Tibial nerve (tissue), 4 donors: ENCODE measurements around the gene NPB. TPM values are rescaled to one million over a fixed set of nuclear protein-coding genes. Genes with fewer than 3 reads are reported as not detected.

Source experiments
- DNase-seq, 2 donors: peaks; one replicate each; pipeline ENCODE4 v3.0.0-alpha.2; 2019; ENCODE audit warnings: low spot score in 2 of 2
- H3K27ac ChIP-seq, 4 donors: fragments of 200-600 bp; sonication (generic) in 3 of 4; one replicate each; pipeline ENCODE4 v1.5.1; 2017 to 2019; ENCODE audit warnings: mild to moderate bottlenecking in 1 of 4
- H3K27me3 ChIP-seq, 2 donors: fragments of 200-600 bp; sonication (generic) in 1 of 2; one replicate each; pipeline versions ENCODE4 v1.5.1 to v1.6.0; 2017 to 2019
- H3K36me3 ChIP-seq, 3 donors: fragments of 200-600 bp; sonication (generic); one replicate each; pipeline ENCODE4 v1.5.1; 2018 to 2019
- H3K4me1 ChIP-seq, 4 donors: fragments of 200-600 bp; sonication (generic) in 3 of 4; one replicate each; pipeline ENCODE4 v1.5.1; 2017 to 2019
- H3K4me3 ChIP-seq, 4 donors: fragments of 200-600 bp; sonication (generic) in 3 of 4; one replicate each; pipeline ENCODE4 v1.5.1; 2017 to 2019; ENCODE audit warnings: mild to moderate bottlenecking in 1 of 4, moderate library complexity in 1 of 4
- H3K9me3 ChIP-seq, 4 donors: fragments of 200-600 bp; sonication (generic) in 3 of 4; one replicate each; pipeline ENCODE4 v1.5.1; 2017 to 2019
- EP300 ChIP-seq, 2 donors: sonication (generic); formaldehyde crosslinking; IDR thresholded peaks; one replicate each; pipeline ENCODE4 v1.6.1; 2017; ENCODE audit warnings: antibody characterized with exemption in 2 of 2, mild to moderate bottlenecking in 1 of 2
- POLR2A ChIP-seq, 2 donors: fragments of 450-650 bp; IDR thresholded peaks; one replicate each; pipeline ENCODE4 v1.6.1; 2017; ENCODE audit warnings: antibody characterized with exemption in 2 of 2, mild to moderate bottlenecking in 2 of 2, moderate library complexity in 2 of 2
- WGBS, 2 donors: methylation state at CpG; one replicate each; pipeline ENCODE4 v1.1.5; 2018; 5-methylcytosine and 5-hydroxymethylcytosine counted together
- total RNA-seq, 4 donors: library from RNA; depleted of rRNA; stranded (reverse); fragments of >200 nt; gene quantifications; one replicate each; pipeline ENCODE4 v1.1.0, GENCODE V29; 2016
- TF ChIP-seq, protein P1 (sequence below), 5 experiments: fragments of 200-600 bp in 3 of 5; fragments of 450-650 bp in 2 of 5; sonication (generic) in 3 of 5; IDR thresholded peaks; one replicate each; pipeline ENCODE4 v1.5.1; 2016 to 2019; ENCODE audit warnings: antibody characterized with exemption in 5 of 5, mild to moderate bottlenecking in 3 of 5, moderate library complexity in 2 of 5

The NPB gene
- total RNA-seq, 4 donors from 2014 or later, result 4.2 to 8.7 (median 5.4) TPM; not detected in 1

DNA sequence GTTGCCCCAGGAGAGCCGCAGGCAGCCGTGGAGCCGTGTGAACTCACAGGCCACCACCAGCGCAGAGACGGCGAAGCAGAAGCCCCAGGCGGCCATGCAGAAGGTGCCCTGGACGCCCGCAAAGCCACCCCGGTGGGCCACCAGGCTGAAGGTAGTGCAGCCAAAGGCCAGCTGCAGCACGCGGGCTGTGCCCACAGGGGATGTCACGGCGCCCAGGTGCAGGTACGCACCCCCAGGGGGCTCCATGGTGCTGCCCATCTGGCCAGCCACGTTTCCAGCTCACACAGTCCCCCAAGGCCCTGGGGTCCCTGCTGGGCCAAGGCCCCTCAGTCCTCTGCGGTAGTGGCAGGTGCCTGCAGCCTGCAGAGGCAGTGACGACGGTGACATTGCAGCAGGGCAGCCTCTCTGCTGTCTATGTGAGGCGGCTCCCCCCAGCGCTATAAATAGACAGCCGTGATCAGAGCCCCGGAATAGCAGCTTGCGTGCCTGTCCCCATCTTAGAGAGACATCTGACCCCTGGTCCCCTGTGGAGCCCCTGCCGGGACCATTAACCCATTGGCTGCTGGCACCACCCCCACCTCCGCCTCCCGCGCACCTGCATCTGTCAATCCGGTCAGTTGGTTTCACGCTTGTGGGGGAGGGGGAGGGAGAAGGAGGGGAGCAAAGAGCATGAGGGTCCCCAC is 39.6 kb downstream of the NPB start:
- WGBS, 2 donors, result 9 to 59% methylated on average over 14 to 23 of the region's 30 CpGs
- H3K4me1 ChIP-seq, result peaks cover 0 to 35% (median 4%) of the 10 kb centered on the region in 4 donors
- no peaks in the 10 kb centered on the region for H3K9me3 ChIP-seq
- H3K27me3 ChIP-seq, result peaks cover 0 to 61% of the 10 kb centered on the region in 2 donors
- H3K36me3 ChIP-seq, result no peaks in the 10 kb centered on the region
- TF ChIP-seq POLR2A (IDR thresholded peaks at IDR 0.05) (no peak), EP300 (IDR thresholded peaks at IDR 0.05) (no peak)
- TF ChIP-seq, protein P1, sequence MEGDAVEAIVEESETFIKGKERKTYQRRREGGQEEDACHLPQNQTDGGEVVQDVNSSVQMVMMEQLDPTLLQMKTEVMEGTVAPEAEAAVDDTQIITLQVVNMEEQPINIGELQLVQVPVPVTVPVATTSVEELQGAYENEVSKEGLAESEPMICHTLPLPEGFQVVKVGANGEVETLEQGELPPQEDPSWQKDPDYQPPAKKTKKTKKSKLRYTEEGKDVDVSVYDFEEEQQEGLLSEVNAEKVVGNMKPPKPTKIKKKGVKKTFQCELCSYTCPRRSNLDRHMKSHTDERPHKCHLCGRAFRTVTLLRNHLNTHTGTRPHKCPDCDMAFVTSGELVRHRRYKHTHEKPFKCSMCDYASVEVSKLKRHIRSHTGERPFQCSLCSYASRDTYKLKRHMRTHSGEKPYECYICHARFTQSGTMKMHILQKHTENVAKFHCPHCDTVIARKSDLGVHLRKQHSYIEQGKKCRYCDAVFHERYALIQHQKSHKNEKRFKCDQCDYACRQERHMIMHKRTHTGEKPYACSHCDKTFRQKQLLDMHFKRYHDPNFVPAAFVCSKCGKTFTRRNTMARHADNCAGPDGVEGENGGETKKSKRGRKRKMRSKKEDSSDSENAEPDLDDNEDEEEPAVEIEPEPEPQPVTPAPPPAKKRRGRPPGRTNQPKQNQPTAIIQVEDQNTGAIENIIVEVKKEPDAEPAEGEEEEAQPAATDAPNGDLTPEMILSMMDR (IDR thresholded peaks at IDR 0.05), result no peak
- no peak overlapping the region for H3K4me3 ChIP-seq
- no peak for DNase-seq
- no peak overlapping the region for H3K27ac ChIP-seq

DNA sequence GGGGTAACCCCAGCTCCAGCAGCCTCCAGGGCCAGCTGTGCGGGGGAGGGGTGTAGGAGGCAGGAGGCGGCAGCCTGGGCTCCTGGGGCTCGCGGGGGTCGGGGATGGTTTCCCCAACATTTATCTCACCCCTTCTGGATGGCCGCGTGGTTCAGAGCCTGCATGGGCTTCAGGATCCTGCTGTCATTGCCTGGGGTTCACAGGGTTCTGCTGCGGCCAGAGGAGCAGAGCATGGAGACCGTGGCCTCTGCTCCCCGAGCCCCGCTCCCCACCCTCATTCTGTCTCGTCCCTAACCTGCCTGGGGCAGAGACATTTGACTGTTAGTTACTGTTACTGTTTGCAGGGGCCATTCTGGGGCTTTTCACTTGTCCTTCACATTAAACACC is 40.1 kb downstream of the NPB start:
- DNase-seq, result no peak
- H3K27me3 ChIP-seq, result peaks cover 0 to 57% of the 10 kb centered on the region in 2 donors
- 39 to 48% methylated on average over 11 of the region's 12 CpGs for WGBS, 2 donors
- no peaks in the 10 kb centered on the region for H3K9me3 ChIP-seq
- no peak overlapping the region for H3K27ac ChIP-seq
- H3K4me3 ChIP-seq, result no peak overlapping the region
- H3K36me3 ChIP-seq, result no peaks in the 10 kb centered on the region
- peaks cover 0 to 30% (median 0%) of the 10 kb centered on the region in 4 donors for H3K4me1 ChIP-seq
- TF ChIP-seq, protein P1 (IDR thresholded peaks at IDR 0.05), result no peak
- TF ChIP-seq POLR2A (IDR thresholded peaks at IDR 0.05), result no peak
- no peak for TF ChIP-seq EP300 (IDR thresholded peaks at IDR 0.05)

DNA sequence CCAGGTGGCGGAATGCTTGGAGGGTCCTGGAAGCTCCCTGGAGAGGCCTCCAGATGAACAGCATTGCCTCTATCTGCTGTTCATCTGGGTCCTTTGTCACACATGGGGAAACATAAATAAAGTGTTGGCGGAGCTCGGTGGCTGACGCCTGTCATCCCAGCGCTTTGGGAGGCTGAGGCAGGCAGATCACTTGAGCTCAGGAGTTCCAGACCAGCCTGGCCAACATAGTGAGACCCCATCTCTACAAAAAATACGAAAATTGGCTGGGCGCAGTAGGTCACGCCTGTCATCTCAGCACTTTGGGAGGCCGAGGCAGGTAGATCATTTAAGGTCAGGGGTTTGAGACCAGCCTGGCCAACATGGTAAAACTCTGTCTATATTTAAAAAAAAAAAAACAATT is 42.8 kb downstream of the NPB start:
- H3K4me3 ChIP-seq, result no peak overlapping the region
- no peaks in the 10 kb centered on the region for H3K9me3 ChIP-seq
- TF ChIP-seq POLR2A (IDR thresholded peaks at IDR 0.05) (no peak), EP300 (IDR thresholded peaks at IDR 0.05) (no peak)
- TF ChIP-seq, protein P1 (IDR thresholded peaks at IDR 0.05), result no peak
- H3K27ac ChIP-seq, result no peak overlapping the region
- H3K27me3 ChIP-seq, result peaks cover 0 to 49% of the 10 kb centered on the region in 2 donors
- peaks cover 0 to 12% (median 0%) of the 10 kb centered on the region in 4 donors for H3K4me1 ChIP-seq
- no peak for DNase-seq
- WGBS, 2 donors, result 91 to 92% methylated on average over 9 of the region's 9 CpGs
- no peaks in the 10 kb centered on the region for H3K36me3 ChIP-seq

DNA sequence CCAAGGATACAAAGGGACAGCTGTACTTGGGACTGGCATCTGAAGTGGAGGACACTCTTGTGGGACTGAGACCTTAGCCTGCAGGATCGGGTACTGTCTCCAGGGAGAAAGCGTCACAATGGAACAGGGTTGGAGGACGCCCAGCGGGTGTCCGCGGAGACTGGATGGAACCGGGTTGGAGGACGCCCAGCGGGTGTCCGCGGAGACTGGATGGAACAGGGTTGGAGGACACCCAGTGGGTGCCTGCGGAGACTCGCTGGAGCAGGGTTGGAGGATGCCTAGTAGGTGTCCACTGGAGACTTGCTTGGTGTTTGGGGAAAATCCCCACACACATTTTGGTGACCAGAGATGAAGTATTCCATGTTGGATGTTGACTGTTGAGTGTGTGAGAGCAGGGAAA is 45.2 kb downstream of the NPB start, which contains the start of gene MYADML2:
Gene MYADML2 (minus strand): TSS at position 45 of the 400 bp plus-strand sequence. CDS start 5,492 bp downstream, outside the sequence.
- no peaks in the 10 kb centered on the region for H3K9me3 ChIP-seq
- H3K27me3 ChIP-seq, result peaks cover 0 to 37% of the 10 kb centered on the region in 2 donors
- no peaks in the 10 kb centered on the region for H3K36me3 ChIP-seq
- H3K4me3 ChIP-seq, result no peak within 1 kb of the TSS
- H3K4me1 ChIP-seq, result no peaks in the 10 kb centered on the region
- TF ChIP-seq POLR2A (IDR thresholded peaks at IDR 0.05), result no peak
- TF ChIP-seq EP300 (IDR thresholded peaks at IDR 0.05), result no peak
- TF ChIP-seq, protein P1 (IDR thresholded peaks at IDR 0.05), result no peak
- H3K27ac ChIP-seq, result no peak within 1 kb of the TSS
- 84 to 86% methylated on average over 13 of the region's 13 CpGs for WGBS, 2 donors
- no peak for DNase-seq

DNA sequence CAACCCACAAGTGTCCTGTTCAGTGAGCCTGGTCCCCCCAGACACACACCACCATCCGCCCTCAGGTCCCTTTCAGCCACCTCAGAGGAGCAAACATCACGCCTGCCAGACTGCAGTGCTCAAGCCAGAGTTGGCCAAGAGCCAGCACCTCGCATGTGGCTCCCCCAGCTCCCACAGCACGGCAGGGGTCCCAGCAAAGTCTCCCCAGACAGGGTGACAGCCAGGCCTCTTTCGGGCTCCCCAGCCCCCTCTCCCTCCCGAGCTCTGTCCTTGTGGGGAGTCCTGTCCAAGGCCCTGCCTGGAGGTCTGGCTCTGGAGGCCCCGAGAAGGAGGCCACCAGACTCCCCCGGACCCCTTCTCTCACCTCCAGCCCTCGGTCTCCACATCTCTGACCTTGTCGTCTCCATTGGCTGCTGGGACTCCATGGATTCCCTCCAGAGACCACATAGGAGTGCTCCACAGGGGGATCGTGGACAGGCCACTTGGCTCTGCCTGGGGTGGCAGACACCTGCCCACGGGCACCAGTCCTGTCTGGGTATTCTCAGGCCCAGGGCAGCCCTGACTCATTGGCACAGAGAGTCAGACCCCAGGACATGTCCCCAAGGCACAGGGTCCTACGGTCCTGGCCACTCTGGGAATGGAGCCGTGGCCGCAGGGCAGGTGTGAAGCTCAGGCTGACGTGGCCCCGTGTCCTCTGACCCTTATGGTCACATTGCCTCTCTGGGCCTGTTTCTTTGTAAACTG is 46.8 kb downstream of the NPB start:
- Histone ChIP-seq H3K27ac (no peak overlapping the region), H3K27me3 (peaks cover 0 to 35% of the 10 kb centered on the region in 2 donors), H3K36me3 (no peaks in the 10 kb centered on the region), H3K9me3 (no peaks in the 10 kb centered on the region), H3K4me1 (no peaks in the 10 kb centered on the region), H3K4me3 (no peak overlapping the region)
- TF ChIP-seq EP300 (IDR thresholded peaks at IDR 0.05), result no peak
- TF ChIP-seq, protein P1 (IDR thresholded peaks at IDR 0.05), result no peak
- TF ChIP-seq POLR2A (IDR thresholded peaks at IDR 0.05), result no peak
- no peak for DNase-seq
- WGBS, 2 donors, result 79 to 84% methylated on average over 16 to 17 of the region's 17 CpGs
